GM10847 (cell line): Measurements from ENCODE around the gene ELF2.

Source experiments
- POLR2A ChIP-seq: IDR thresholded peaks from 2 replicates; pipeline ENCODE4 v1.6.1; 2011; ENCODE audit not compliant: insufficient read length; ENCODE audit errors: extremely low read depth

The ELF2 gene

GRCh38 chr4:139177049-139177868 lies at the start of gene ELF2:
TSS of gene ELF2 (minus strand) at chr4:139177218. CDS start at chr4:139137701, 39,517 bp downstream.
- no peak for TF ChIP-seq POLR2A

DNA sequence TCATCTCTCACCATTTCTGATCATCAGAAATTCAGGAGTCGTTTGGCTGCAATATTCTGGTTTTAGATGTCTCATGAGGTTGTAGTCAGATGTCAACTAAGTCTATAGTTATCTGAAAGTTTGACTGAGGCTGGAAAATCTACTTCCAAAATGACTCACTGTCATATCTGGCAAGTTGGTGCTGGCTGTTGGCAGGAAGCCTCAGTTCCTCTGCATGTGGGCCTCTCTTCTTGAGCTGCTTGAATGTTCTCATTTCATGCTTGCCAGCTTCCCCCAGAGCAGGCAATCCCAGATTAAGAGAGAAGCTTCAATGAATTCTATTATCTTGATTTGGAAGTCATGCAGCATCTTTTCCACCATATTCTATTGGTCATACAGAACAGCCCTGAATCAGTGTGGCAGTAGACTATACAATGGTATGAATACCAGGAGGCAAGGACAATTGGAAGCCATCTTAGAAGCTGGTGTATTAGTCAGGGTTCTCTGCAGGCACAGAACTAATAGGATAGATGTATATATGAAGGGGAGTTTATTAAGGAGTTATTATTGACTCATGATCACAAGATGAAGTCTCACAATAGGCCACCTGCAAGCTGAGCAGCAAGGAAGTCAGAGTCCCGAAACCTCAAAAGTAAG lies 46.8 kb upstream of the ELF2 start:
- TF ChIP-seq POLR2A = no peak

GRCh38 chr4:139222215-139222614 lies 45.2 kb upstream of the ELF2 start:
- no peak for TF ChIP-seq POLR2A

GRCh38 chr4:139221687-139222086 lies 44.7 kb upstream of the ELF2 start:
- TF ChIP-seq POLR2A = no peak

GRCh38 chr4:139219450-139220055 lies 42.5 kb upstream of the ELF2 start:
- no peak for TF ChIP-seq POLR2A

- TF ChIP-seq POLR2A = no peak
Observed at GRCh38 chr4:139214039-139214534, 37.1 kb upstream of the ELF2 start.

- no peak for TF ChIP-seq POLR2A
Observed at GRCh38 chr4:139212900-139213299, 35.9 kb upstream of the ELF2 start.

GRCh38 chr4:139210486-139210885 lies 33.5 kb upstream of the ELF2 start:
- no peak for TF ChIP-seq POLR2A

DNA sequence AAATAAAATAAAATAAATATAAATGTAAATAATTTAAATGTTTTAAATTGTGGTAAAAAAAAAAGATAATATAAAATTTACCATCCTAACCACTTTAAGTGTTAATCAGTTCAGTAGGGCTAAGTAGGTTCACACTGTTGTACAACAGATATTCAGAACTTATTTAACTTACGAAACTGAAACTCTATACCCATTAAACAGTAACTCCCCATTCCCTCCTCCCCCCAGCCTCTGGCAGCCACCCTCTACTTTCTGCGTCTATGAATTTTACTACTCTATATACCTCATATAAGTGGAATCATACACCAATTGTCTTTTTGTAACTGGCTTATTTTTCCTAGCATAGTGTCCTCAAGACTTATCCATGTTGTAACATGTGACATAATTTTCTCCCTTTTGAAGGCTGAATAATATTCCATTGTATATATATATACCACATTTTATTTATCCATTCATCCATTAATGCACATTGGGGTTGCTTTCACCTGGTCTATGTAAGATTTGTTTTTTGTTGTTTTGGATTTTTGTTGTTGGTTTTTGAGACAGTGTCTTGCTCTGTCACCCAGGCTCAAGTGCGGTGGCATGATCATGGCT lies 32.5 kb upstream of the ELF2 start:
- TF ChIP-seq POLR2A = no peak

DNA sequence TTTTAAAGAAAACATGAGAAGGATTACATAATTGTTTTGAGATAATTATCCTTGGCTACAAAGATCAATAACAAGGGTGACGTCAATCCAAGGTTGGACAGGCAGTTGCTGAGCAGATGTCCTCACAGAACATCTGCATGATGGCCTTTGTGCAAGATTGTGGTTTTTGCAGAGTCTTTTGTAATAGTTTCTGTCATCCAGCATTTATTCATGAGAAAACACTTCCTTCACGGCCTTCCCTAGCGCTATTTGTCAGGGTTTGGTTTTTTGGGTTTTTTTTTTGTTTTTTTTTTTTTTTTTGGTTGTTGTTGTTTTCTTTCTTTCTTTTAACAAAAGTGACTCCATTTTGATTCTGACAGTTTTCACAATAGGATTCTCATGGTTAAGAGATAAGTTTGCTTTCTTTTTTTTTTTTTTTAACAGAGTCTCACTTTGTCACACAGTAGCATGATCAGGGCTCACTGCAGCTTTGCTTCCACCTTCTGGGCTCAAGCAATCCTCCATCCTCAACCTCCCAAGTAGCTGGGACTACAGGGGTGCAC lies 31.5 kb upstream of the ELF2 start:
- TF ChIP-seq POLR2A = no peak

DNA sequence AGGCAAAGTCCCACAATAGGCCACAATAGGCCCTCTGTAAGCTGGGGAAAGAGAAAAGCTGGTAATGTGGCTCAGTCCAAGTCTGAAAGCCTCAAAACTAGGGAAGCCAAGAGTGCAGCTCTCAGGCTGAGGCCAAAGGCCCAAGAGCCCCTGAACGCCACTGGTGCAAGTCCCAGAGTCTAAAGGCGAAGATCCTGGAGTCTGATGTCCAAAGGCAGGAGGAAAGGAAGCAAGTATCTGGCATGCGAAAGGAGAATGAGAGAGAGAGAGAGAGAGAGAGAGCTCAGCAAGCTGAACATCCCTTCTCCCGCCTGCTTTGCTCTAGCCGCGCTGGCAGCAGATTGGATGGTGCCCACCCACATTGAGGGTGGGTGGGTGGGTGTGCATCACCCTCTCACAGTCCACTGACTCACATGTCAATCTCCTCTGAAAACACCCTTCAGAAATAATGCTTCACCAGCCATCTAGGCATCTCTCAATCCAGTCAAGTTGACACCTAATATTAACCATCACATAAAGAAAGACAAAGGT lies 30.9 kb upstream of the ELF2 start:
- TF ChIP-seq POLR2A = no peak

DNA sequence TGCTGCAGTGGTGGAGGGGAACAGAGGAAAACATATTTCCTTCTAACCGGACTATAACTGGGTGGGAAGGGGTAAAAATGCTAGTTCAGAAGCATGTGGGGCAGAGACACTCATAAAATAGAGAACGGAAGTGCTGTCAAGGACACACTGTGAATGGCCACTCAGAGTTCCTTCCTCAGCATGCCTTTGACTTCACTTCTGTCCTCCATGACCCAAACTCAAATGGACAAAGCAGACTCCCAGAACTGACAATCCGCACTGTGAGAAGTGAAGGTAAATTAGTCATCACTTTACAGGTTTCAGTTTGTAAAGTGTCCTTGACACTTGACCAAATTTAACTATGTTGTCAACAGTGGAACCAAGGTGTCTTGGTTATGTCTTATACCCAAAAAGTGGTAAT lies 30.2 kb upstream of the ELF2 start:
- no peak for TF ChIP-seq POLR2A

DNA sequence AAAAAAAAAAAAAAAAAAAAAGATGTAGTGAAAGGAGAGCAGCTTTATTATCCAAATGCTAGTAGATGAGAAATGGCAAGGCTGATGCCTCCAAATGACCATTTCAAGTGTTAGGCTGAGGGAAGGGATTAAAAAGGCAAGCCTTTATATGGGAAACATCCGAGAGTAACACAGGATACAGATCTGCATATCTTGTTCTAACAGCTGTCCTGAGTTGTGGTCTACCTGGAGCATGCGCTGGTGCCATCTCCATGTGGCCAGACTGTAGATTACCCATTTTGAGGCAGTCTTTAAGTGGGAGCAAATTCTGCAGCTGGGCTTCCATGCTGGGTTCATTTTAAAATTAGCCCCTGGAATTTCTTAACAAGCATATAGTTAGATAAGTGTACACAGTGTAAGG lies 26.0 kb upstream of the ELF2 start:
- TF ChIP-seq POLR2A = no peak

DNA sequence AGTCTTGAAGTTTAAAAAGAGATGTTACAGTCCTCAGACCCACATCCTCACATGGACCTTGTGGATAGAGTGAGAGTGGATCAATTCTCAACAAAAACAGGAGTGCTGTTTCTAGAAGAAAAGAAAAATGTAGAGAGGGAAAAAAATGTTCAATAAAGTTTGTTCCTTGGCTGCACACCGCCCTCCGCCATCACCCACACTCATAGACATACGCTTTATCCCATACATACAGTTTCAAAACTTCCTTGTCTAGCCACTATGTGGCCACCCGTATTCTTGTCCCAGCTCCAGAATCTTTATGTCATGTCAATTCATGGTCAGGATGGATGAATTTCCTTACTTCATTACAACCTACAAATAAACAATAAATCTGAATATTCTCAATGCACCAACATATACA lies 23.5 kb upstream of the ELF2 start:
- TF ChIP-seq POLR2A = no peak

- TF ChIP-seq POLR2A = no peak
Observed at GRCh38 chr4:139200102-139200501, 23.1 kb upstream of the ELF2 start.
